NCI-H187 (cell line): ENCODE measurements around the gene IGSF21.
"Not testable (repeated sequence)": the region's sequence is repeated elsewhere in the genome, so short reads cannot be mapped to it uniquely, and the experiment has no call there.

Experiments used
- DNase-seq, 2 experiments: peaks; one replicate each; lab custom pipeline; 2025; lab: John Stamatoyannopoulos, UW

The IGSF21 gene

GRCh38 chr1:18404460-18404859 lies 296.9 kb downstream of the IGSF21 start:
- DNase-seq, result no peak

- DNase-seq, result no peak
Observed at GRCh38 chr1:18407166-18408045, 299.8 kb downstream of the IGSF21 start.

GRCh38 chr1:18408656-18409370 lies 301.2 kb downstream of the IGSF21 start:
- DNase-seq, result no peak

- no peak for DNase-seq
Observed at GRCh38 chr1:18409609-18410237, 302.1 kb downstream of the IGSF21 start.

- no peak for DNase-seq
Observed at GRCh38 chr1:18410407-18410806, 302.8 kb downstream of the IGSF21 start.

- no peak for DNase-seq
Observed at GRCh38 chr1:18411321-18411720, 303.7 kb downstream of the IGSF21 start.

- DNase-seq, result no peak
Observed at GRCh38 chr1:18411820-18412641, 304.4 kb downstream of the IGSF21 start.

GRCh38 chr1:18412882-18413353 lies 305.3 kb downstream of the IGSF21 start:
- no peak for DNase-seq

- DNase-seq, result no peak
Observed at GRCh38 chr1:18413541-18414305, 306.1 kb downstream of the IGSF21 start.

- no peak for DNase-seq
Observed at GRCh38 chr1:18414321-18414720, 306.7 kb downstream of the IGSF21 start.

- DNase-seq, result no peak
Observed at GRCh38 chr1:18414872-18415447, 307.4 kb downstream of the IGSF21 start.

- no peak for DNase-seq
Observed at GRCh38 chr1:18415448-18416027, 307.9 kb downstream of the IGSF21 start.

GRCh38 chr1:18416126-18416525 lies 308.5 kb downstream of the IGSF21 start:
- not testable (repeated sequence) for DNase-seq

- DNase-seq, result no peak
Observed at GRCh38 chr1:18417316-18418269, 310.0 kb downstream of the IGSF21 start.

GRCh38 chr1:18419113-18419844 lies 311.7 kb downstream of the IGSF21 start:
- DNase-seq, result no peak

GRCh38 chr1:18419845-18420184 lies 312.2 kb downstream of the IGSF21 start:
- no peak for DNase-seq

GRCh38 chr1:18422076-18422777 lies 314.6 kb downstream of the IGSF21 start:
- no peak for DNase-seq

- no peak for DNase-seq
Observed at GRCh38 chr1:18422954-18423353, 315.4 kb downstream of the IGSF21 start.
